WTC11 (cell line): Measurements from ENCODE around the gene LHPP. TPM values are rescaled to one million over a fixed set of nuclear protein-coding genes. Genes with fewer than 3 reads are reported as not detected.
"Not testable (repeated sequence)": the region's sequence is repeated elsewhere in the genome, so short reads cannot be mapped to it uniquely, and the experiment has no call there.

Experiments used
- ATAC-seq: fragments of 200-7000 bp; cut with Tn5 transposase; 2 replicates; pipeline ENCODE4 v1.10.0; 2021; ENCODE audit warnings: mild to moderate bottlenecking, moderate library complexity
- CTCF ChIA-PET: fragments of 300-600 bp; sonication (Branson Sonifier 250); formaldehyde crosslinking; loops from one replicate; lab custom pipeline; 2021; ENCODE audit warnings: antibody characterized with exemption; lab: Charles Lee
- POLR2A ChIA-PET: fragments of 350-600 bp; sonication (Branson Sonifier 250); formaldehyde crosslinking; loops from one replicate; lab custom pipeline; 2021; ENCODE audit warnings: antibody characterized with exemption; lab: Charles Lee
- DNase-seq: peaks from one replicate; pipeline ENCODE4 v3.0.0; 2021; ENCODE audit warnings: low spot score
- H3K27ac Mint-ChIP-seq: 2 replicates; pipeline ENCODE4 v1.8.0; 2021; ENCODE audit warnings: mixed read lengths
- H3K27me3 Mint-ChIP-seq: 2 replicates; pipeline ENCODE4 v1.8.0; 2021; ENCODE audit warnings: low read depth, mild to moderate bottlenecking, moderate library complexity, mixed read lengths
- H3K36me3 Mint-ChIP-seq: 2 replicates; pipeline ENCODE4 v1.8.0; 2021; ENCODE audit warnings: mixed read lengths
- H3K4me1 Mint-ChIP-seq: 2 replicates; pipeline ENCODE4 v1.8.0; 2022; ENCODE audit warnings: mixed read lengths
- H3K4me3 Mint-ChIP-seq: 2 replicates; pipeline ENCODE4 v1.8.0; 2021; ENCODE audit warnings: mild to moderate bottlenecking, moderate library complexity, mixed read lengths
- H3K9me3 Mint-ChIP-seq: 2 replicates; pipeline ENCODE4 v1.8.0; 2021; ENCODE audit warnings: mixed read lengths
- ATF2 ChIP-seq: sonication (generic); formaldehyde crosslinking; IDR thresholded peaks from 2 replicates; pipeline ENCODE4 v1.8.1; 2022; ENCODE audit warnings: low read depth, missing genetic modification reagents, borderline replicate concordance
- ATF6 ChIP-seq: sonication (generic); formaldehyde crosslinking; IDR thresholded peaks from 2 replicates; pipeline ENCODE4 v1.8.1; 2023; ENCODE audit warnings: mild to moderate bottlenecking, missing genetic modification reagents
- GABPB1 ChIP-seq: sonication (generic); formaldehyde crosslinking; IDR thresholded peaks from 2 replicates; pipeline ENCODE4 v1.8.1; 2023; ENCODE audit warnings: mild to moderate bottlenecking, missing genetic modification reagents
- KAT7 ChIP-seq: sonication (generic); formaldehyde crosslinking; IDR thresholded peaks from 2 replicates; pipeline ENCODE4 v1.8.1; 2023; ENCODE audit warnings: missing genetic modification reagents, mild to moderate bottlenecking, borderline replicate concordance
- MLX ChIP-seq: sonication (generic); formaldehyde crosslinking; IDR thresholded peaks from 2 replicates; pipeline ENCODE4 v1.8.1; 2023; ENCODE audit warnings: mild to moderate bottlenecking, missing genetic modification reagents, moderate library complexity
- SP1 ChIP-seq: sonication (generic); formaldehyde crosslinking; conservative IDR thresholded peaks from 2 replicates; pipeline ENCODE4 v1.8.1; 2022; ENCODE audit warnings: missing genetic modification reagents
- TEAD4 ChIP-seq: sonication (generic); formaldehyde crosslinking; IDR thresholded peaks from 2 replicates; pipeline ENCODE4 v1.8.0; 2022; ENCODE audit warnings: mild to moderate bottlenecking, missing genetic modification reagents
- ZBTB21 ChIP-seq: sonication (generic); formaldehyde crosslinking; IDR thresholded peaks from 2 replicates; pipeline ENCODE4 v1.8.1; 2023; ENCODE audit warnings: mild to moderate bottlenecking, missing genetic modification reagents, borderline replicate concordance
- ZNF423 ChIP-seq: fragments of 250-450 bp; sonication (Bioruptor Pico); IDR thresholded peaks from 2 replicates; pipeline ENCODE4 v2.1.2; 2022; ENCODE audit warnings: mild to moderate bottlenecking, moderate library complexity
- total RNA-seq: library from RNA; stranded (reverse); gene quantifications from 3 replicates; pipeline ENCODE4 v1.2.3, GENCODE V29; 2021

The LHPP gene
- total RNA-seq, 1 experiment from 2014 or later = 33.2 TPM

GRCh38 chr10:124547647-124548168 lies 86.1 kb downstream of the LHPP start:
- POLR2A ChIA-PET = interaction anchor here (1.2 kb wide), 1 partner anchor 17 kb away, joined by 3 read pairs; no protein-coding TSS in a partner anchor
- H3K27ac Mint-ChIP-seq = no peak overlapping the region
- CTCF ChIA-PET = interaction anchor here (1.4 to 2.4 kb wide), 6 partner anchors 10 to 193 kb away, joined by 3 to 15 read pairs (median 8); partner anchors contain the start of gene LHPP
- ATAC-seq (no peak), DNase-seq (no peak)
- no peak overlapping the region for H3K4me3 Mint-ChIP-seq
- no peaks in the 10 kb centered on the region for H3K36me3 Mint-ChIP-seq
- TF ChIP-seq ATF6 (CRISPR knock-in tag) (no peak), ZNF423 (CRISPR knock-in tag) (no peak), MLX (CRISPR knock-in tag) (no peak)
- H3K27me3 Mint-ChIP-seq = no peaks in the 10 kb centered on the region
- H3K4me1 Mint-ChIP-seq = peaks cover 5% of the 10 kb centered on the region; the same call in 1 of the 2 replicates
- no peaks in the 10 kb centered on the region for H3K9me3 Mint-ChIP-seq

GRCh38 chr10:124549171-124549570 lies 87.5 kb downstream of the LHPP start:
- H3K4me1 Mint-ChIP-seq, H3K9me3 Mint-ChIP-seq, POLR2A ChIA-PET, H3K27me3 Mint-ChIP-seq, H3K4me3 Mint-ChIP-seq, H3K36me3 Mint-ChIP-seq, DNase-seq, ATAC-seq, H3K27ac Mint-ChIP-seq: not testable (repeated sequence)
- CTCF ChIA-PET = interaction anchor here (1.4 to 2.4 kb wide), 4 partner anchors 11 to 192 kb away, joined by 7 to 15 read pairs (median 8); no protein-coding TSS in a partner anchor

GRCh38 chr10:124550293-124551034 lies 88.8 kb downstream of the LHPP start:
- Mint-ChIP-seq H3K4me1 (peaks cover 5% of the 10 kb centered on the region; the same call in 1 of the 2 replicates), H3K4me3 (no peak overlapping the region), H3K27ac (no peak overlapping the region), H3K36me3 (no peaks in the 10 kb centered on the region), H3K27me3 (no peaks in the 10 kb centered on the region), H3K9me3 (no peaks in the 10 kb centered on the region)
- ChIA-PET POLR2A (no interaction called here), CTCF (interaction anchor here (1.4 to 3.6 kb wide), 2 partner anchors 15 to 20 kb away, joined by 3 to 21 read pairs; no protein-coding TSS in a partner anchor)
- no peak for DNase-seq
- ATAC-seq = no peak
- no peak for TF ChIP-seq TEAD4 (CRISPR knock-in tag)
- no peak for TF ChIP-seq ATF2 (CRISPR knock-in tag)
- no peak for TF ChIP-seq ZBTB21 (CRISPR knock-in tag)

- ATAC-seq (no peak), DNase-seq (no peak)
- POLR2A ChIA-PET = no interaction called here
- peaks cover 5% of the 10 kb centered on the region; the same call in 1 of the 2 replicates for H3K4me1 Mint-ChIP-seq
- CTCF ChIA-PET = interaction anchor here (1.4 to 3.6 kb wide), 2 partner anchors 14 to 21 kb away, joined by 3 to 21 read pairs; no protein-coding TSS in a partner anchor
- H3K27me3 Mint-ChIP-seq = no peaks in the 10 kb centered on the region
- H3K9me3 Mint-ChIP-seq = no peaks in the 10 kb centered on the region
- H3K4me3 Mint-ChIP-seq = no peak overlapping the region
- TF ChIP-seq KAT7 (CRISPR knock-in tag) (no peak), SP1 (CRISPR knock-in tag) (no peak), GABPB1 (CRISPR knock-in tag) (no peak)
- H3K27ac Mint-ChIP-seq = no peak overlapping the region
- H3K36me3 Mint-ChIP-seq = no peaks in the 10 kb centered on the region
Measured at GRCh38 chr10:124551097-124551496, 89.5 kb downstream of the LHPP start.
